GM12878 (cell line): ENCODE results near the gene PREX1.

Experiments
- ATF2 ChIP-seq: IDR thresholded peaks from 2 replicates; pipeline ENCODE4 v1.6.1; 2012; ENCODE audit warnings: low read length, inconsistent platforms
- CHD2 ChIP-seq: IDR thresholded peaks from 2 replicates; pipeline ENCODE4 v1.6.1; 2011; ENCODE audit warnings: low read depth, low read length, improper control_type of control experiment, borderline replicate concordance
- CTCF ChIP-seq, 3 experiments: IDR thresholded peaks in 2 of 3; conservative IDR thresholded peaks in 1 of 3; 2 replicates each; pipeline ENCODE4 v1.5.1; 2011; ENCODE audit warnings: low read depth in 3 of 3, low read length in 3 of 3, mild to moderate bottlenecking in 3 of 3, control low read depth in 2 of 3, moderate library complexity in 2 of 3, inconsistent platforms in 1 of 3, mixed read lengths in 1 of 3; ENCODE audit not compliant: control insufficient read depth in 2 of 3, insufficient read depth in 1 of 3; ENCODE audit errors: extremely low read depth in 1 of 3
- EP300 ChIP-seq, 2 experiments: fragments of 150-350 bp in 1 of 2; IDR thresholded peaks; 2 replicates each; pipeline ENCODE4 v1.6.1; 2011 to 2012; ENCODE audit warnings: low read depth in 2 of 2, low read length in 2 of 2, borderline replicate concordance in 1 of 2, improper control_type of control experiment in 1 of 2, inconsistent platforms in 1 of 2; ENCODE audit not compliant: control insufficient read depth in 1 of 2

GRCh38 chr20:48658505-48658904, 169.3 kb downstream of the PREX1 start:
- TF ChIP-seq CHD2 (no peak), ATF2 (no peak), CTCF (IDR thresholded peaks at IDR 0.05 in 2 of 3, conservative IDR thresholded peaks at IDR 0.05 in 1 of 3; ENCODE audit: control insufficient read depth in 2 of 3, extremely low read depth in 1 of 3, insufficient read depth in 1 of 3, low read depth in 3 of 3, low read length in 3 of 3) (no peak), EP300 (IDR thresholded peaks at IDR 0.05; ENCODE audit: borderline replicate concordance in 1 of 2, control insufficient read depth in 1 of 2, low read depth in 2 of 2, low read length in 2 of 2) (no peak)
